Mesothelial cell of epicardium (in vitro differentiated cells): ENCODE data around the gene RAB40C. TPM values are rescaled to one million over a fixed set of nuclear protein-coding genes. Genes with fewer than 3 reads are reported as not detected.

Experiments used
- DNase-seq, 2 experiments: peaks; one replicate each; pipeline ENCODE4 v3.0.0; 2021; ENCODE audit warnings: low spot score in 2 of 2; ENCODE audit not compliant: unreplicated experiment in 2 of 2
- H3K27ac Mint-ChIP-seq: 2 replicates; pipeline ENCODE4 v1.8.0; 2021; ENCODE audit warnings: mixed read lengths
- H3K27me3 Mint-ChIP-seq: 2 replicates; pipeline ENCODE4 v1.8.0; 2021; ENCODE audit warnings: low read depth, mixed read lengths
- H3K36me3 Mint-ChIP-seq: 2 replicates; pipeline ENCODE4 v1.8.0; 2021; ENCODE audit warnings: mixed read lengths
- H3K4me1 Mint-ChIP-seq: 2 replicates; pipeline ENCODE4 v1.8.0; 2021; ENCODE audit warnings: mixed read lengths
- H3K4me3 Mint-ChIP-seq: 2 replicates; pipeline ENCODE4 v1.8.0; 2021; ENCODE audit warnings: mild to moderate bottlenecking, moderate library complexity, mixed read lengths
- H3K9me3 Mint-ChIP-seq: 2 replicates; pipeline ENCODE4 v1.8.0; 2021; ENCODE audit warnings: mixed read lengths
- total RNA-seq: library from RNA; stranded (reverse); gene quantifications from 3 replicates; pipeline ENCODE4 v1.2.1, GENCODE V29; 2021
- TF ChIP-seq, protein P1 (sequence below): fragments of 200-600 bp; sonication (generic); IDR thresholded peaks from one replicate; pipeline ENCODE4 v1.5.0; 2021; ENCODE audit warnings: antibody characterized with exemption; ENCODE audit not compliant: unreplicated experiment

Gene RAB40C
- total RNA-seq, 1 donor from 2014 or later = 25.5 TPM

- H3K36me3 Mint-ChIP-seq = no peaks in the 10 kb centered on the region
- TF ChIP-seq, protein P1, sequence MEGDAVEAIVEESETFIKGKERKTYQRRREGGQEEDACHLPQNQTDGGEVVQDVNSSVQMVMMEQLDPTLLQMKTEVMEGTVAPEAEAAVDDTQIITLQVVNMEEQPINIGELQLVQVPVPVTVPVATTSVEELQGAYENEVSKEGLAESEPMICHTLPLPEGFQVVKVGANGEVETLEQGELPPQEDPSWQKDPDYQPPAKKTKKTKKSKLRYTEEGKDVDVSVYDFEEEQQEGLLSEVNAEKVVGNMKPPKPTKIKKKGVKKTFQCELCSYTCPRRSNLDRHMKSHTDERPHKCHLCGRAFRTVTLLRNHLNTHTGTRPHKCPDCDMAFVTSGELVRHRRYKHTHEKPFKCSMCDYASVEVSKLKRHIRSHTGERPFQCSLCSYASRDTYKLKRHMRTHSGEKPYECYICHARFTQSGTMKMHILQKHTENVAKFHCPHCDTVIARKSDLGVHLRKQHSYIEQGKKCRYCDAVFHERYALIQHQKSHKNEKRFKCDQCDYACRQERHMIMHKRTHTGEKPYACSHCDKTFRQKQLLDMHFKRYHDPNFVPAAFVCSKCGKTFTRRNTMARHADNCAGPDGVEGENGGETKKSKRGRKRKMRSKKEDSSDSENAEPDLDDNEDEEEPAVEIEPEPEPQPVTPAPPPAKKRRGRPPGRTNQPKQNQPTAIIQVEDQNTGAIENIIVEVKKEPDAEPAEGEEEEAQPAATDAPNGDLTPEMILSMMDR = no peak
- no peaks in the 10 kb centered on the region for H3K9me3 Mint-ChIP-seq
- H3K27ac Mint-ChIP-seq = no peak overlapping the region
- H3K27me3 Mint-ChIP-seq = no peaks in the 10 kb centered on the region
- no peak for DNase-seq
- H3K4me1 Mint-ChIP-seq = peaks cover 8% of the 10 kb centered on the region
- H3K4me3 Mint-ChIP-seq = peak overlapping the region; percentile 39
These were observed 50.7 kb downstream of the RAB40C start for GRCh38 chr16:640614-641013.

DNA sequence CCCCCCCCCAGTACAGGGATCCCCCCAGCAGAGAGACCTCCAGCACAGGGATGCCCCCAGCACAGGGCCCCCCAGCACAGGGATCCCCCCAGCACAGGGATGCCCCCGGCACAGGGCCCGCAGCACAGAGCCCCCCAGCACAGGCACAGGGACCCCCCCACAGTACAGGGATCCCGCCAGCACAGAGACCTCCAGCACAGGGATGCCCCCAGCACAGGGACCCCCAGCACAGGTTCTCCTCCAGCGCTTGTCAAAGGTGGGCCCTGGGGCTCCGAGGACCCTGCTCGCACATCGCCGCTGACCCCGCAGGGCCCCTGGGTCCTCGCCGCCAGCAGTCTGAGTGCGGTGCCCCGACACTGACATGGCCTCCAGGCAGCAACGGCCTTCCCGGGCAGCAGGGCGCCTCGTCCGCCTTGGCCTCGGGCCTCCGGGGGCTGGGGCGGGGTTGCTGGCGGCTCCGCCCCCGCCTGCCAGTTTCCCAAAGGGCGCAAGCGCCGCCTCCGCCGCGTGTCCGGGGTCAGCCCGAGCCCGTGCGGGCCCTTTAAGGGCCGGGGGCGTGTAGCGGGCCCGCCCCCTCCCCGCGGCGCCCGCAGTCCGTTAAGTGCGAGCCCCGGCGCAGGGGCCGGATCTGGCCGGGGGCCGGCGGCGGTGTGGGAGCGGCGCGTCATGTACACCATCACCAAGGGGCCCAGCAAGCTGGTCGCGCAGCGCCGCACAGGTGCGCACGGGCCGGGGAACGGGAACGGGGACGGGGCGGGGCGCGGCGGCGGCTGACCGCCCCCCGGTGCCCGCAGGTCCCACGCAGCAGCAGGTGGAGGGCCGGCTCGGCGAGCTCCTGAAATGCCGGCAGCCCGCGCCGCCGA is 51.7 kb downstream of the RAB40C start, which contains the start of gene MCRIP2:
Gene MCRIP2, plus strand, starts transcription at position 503 of the 863 bp plus-strand sequence. Its CDS starts 164 bp downstream, at position 667.
- no peaks in the 10 kb centered on the region for H3K9me3 Mint-ChIP-seq
- no peaks in the 10 kb centered on the region for H3K36me3 Mint-ChIP-seq
- peak within 1 kb of the TSS; percentile 62 for H3K4me3 Mint-ChIP-seq
- no peak within 1 kb of the TSS for H3K27ac Mint-ChIP-seq
- H3K4me1 Mint-ChIP-seq = peaks cover 7% of the 10 kb centered on the region
- TF ChIP-seq, protein P1 = no peak
- H3K27me3 Mint-ChIP-seq = no peaks in the 10 kb centered on the region
- DNase-seq = peak in 1 of 2 experiments; percentile 66

- H3K9me3 Mint-ChIP-seq = no peaks in the 10 kb centered on the region
- H3K4me1 Mint-ChIP-seq = peaks cover 4% of the 10 kb centered on the region
- H3K27me3 Mint-ChIP-seq = no peaks in the 10 kb centered on the region
- H3K27ac Mint-ChIP-seq = no peak overlapping the region
- TF ChIP-seq, protein P1 = no peak
- H3K4me3 Mint-ChIP-seq = peak overlapping the region; percentile 62
- H3K36me3 Mint-ChIP-seq = no peaks in the 10 kb centered on the region
- DNase-seq = no peak
These were observed 52.6 kb downstream of the RAB40C start for GRCh38 chr16:642189-643049.

DNA sequence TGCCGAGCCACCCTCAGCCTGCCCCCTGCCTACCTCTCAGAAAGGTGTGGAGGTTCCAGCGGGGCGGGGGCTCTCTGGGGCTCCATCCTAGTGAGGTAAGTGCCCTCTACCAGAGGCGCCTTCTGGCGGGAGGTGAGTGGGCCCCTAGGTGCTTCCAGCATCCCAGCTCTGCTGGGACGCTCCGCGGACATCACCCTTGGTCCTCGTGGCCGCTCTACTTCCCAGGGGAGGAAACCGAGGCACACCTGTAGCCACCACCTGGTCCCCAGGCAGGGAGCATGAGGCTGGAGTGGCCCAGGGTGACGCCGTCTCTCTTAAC is 53.1 kb downstream of the RAB40C start:
- H3K4me3 Mint-ChIP-seq = peak overlapping the region; percentile 62
- no peaks in the 10 kb centered on the region for H3K27me3 Mint-ChIP-seq
- H3K36me3 Mint-ChIP-seq = no peaks in the 10 kb centered on the region
- H3K9me3 Mint-ChIP-seq = no peaks in the 10 kb centered on the region
- no peak for DNase-seq
- H3K27ac Mint-ChIP-seq = no peak overlapping the region
- peaks cover 6% of the 10 kb centered on the region for H3K4me1 Mint-ChIP-seq
- TF ChIP-seq, protein P1 = no peak

GRCh38 chr16:644556-644955 is 54.7 kb downstream of the RAB40C start:
- TF ChIP-seq, protein P1 = no peak
- H3K4me1 Mint-ChIP-seq = peaks cover 10% of the 10 kb centered on the region
- no peak overlapping the region for H3K27ac Mint-ChIP-seq
- H3K27me3 Mint-ChIP-seq = no peaks in the 10 kb centered on the region
- H3K9me3 Mint-ChIP-seq = no peaks in the 10 kb centered on the region
- H3K36me3 Mint-ChIP-seq = no peaks in the 10 kb centered on the region
- DNase-seq = no peak
- H3K4me3 Mint-ChIP-seq = peak overlapping the region; percentile 28
